ENCODE data around the gene CFAP43. TPM values are rescaled to one million over a fixed set of nuclear protein-coding genes. Genes with fewer than 3 reads are reported as not detected.

The CFAP43 gene
- total and polyA plus RNA-seq, 12 donors = 0.28 to 4.2 (median 1.3) TPM

DNA sequence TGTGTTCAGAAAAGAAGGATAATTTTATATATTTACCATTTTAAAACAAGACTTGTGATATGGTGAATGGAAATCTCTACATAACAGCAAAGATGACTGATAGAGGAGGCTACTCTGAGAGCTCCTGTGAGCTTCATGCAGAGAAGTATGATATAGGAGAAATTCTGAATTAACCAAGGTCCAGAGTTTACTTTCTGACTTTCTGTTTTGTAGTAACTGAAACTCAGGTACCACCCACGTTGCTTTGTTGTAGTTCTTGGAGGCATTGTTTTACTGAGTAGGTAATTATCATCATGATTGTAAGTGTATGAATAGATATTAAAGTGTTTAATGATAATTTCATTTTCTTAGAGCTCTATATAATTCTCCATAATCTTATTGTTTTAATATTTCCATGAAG, 128.2 kb downstream of the CFAP43 start:
- Histone ChIP-seq H3K4me1 (replicated peaks in 1 of 2) (no peaks in the 10 kb centered on the region), H3K36me3 (replicated peaks in 1 of 2) (no peaks in the 10 kb centered on the region), H3K27ac (no peak overlapping the region), H3K27me3 (no peaks in the 10 kb centered on the region), H3K4me3 (no peak overlapping the region), H3K9me3 (replicated peaks in 1 of 3) (no peaks in the 10 kb centered on the region)
- no peak for DNase-seq
- TF ChIP-seq POLR2A (IDR thresholded peaks at IDR 0.05) = no peak
- TF ChIP-seq, protein P1, sequence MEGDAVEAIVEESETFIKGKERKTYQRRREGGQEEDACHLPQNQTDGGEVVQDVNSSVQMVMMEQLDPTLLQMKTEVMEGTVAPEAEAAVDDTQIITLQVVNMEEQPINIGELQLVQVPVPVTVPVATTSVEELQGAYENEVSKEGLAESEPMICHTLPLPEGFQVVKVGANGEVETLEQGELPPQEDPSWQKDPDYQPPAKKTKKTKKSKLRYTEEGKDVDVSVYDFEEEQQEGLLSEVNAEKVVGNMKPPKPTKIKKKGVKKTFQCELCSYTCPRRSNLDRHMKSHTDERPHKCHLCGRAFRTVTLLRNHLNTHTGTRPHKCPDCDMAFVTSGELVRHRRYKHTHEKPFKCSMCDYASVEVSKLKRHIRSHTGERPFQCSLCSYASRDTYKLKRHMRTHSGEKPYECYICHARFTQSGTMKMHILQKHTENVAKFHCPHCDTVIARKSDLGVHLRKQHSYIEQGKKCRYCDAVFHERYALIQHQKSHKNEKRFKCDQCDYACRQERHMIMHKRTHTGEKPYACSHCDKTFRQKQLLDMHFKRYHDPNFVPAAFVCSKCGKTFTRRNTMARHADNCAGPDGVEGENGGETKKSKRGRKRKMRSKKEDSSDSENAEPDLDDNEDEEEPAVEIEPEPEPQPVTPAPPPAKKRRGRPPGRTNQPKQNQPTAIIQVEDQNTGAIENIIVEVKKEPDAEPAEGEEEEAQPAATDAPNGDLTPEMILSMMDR (IDR thresholded peaks at IDR 0.05) = no peak
- intact Hi-C loops (cut with DNase I) = no loop called here
- 52 to 76% (median 70%) methylated on average over 1 of the region's 1 CpG for WGBS, 4 donors

DNA sequence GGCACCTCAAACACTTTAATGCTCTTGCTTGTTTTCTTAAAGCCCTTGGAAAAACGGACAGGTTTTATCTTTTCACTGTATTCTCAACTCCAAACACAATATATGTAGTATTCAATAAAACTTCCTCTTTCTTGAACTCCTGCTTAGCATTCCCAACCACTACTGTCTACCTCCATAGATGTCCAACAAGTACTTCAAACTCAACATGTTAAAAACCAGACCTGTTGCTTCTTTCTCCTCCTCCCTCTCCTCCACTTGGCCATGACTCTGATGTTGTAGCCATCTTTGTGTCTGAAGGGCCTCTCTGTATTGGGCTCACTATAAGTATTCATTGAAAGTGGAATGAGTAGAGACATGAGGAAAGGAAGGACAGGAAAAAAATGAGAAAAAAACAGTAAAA, 130.3 kb downstream of the CFAP43 start:
- intact Hi-C loops (cut with DNase I) = no loop called here
- Histone ChIP-seq H3K4me3 (no peak overlapping the region), H3K36me3 (replicated peaks in 1 of 2) (no peaks in the 10 kb centered on the region), H3K27ac (no peak overlapping the region), H3K9me3 (replicated peaks in 1 of 3) (no peaks in the 10 kb centered on the region), H3K4me1 (replicated peaks in 1 of 2) (no peaks in the 10 kb centered on the region), H3K27me3 (no peaks in the 10 kb centered on the region)
- TF ChIP-seq POLR2A (IDR thresholded peaks at IDR 0.05) = no peak
- TF ChIP-seq, protein P1 (IDR thresholded peaks at IDR 0.05) = no peak
- DNase-seq = no peak
- WGBS, 4 donors = 62 to 69% (median 66%) methylated on average over 1 of the region's 1 CpG

DNA sequence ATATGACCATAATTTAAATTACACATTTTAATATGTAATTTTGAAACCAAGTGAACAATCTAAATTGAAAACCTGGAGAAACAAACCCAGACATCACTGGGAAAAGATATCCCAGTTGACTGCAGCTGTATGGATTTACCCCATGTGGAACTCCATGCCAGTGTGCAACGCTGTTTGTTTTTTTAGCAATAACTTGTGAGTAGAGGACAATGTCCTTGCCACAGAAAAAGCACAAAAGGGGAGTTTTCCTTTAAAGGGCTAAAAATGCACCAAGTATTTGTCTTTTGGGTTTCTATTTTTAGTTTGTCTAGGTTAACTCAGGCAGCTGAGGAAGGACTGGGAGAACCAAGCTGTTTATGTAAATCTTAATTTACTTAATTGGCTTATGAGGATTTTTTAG, 131.4 kb downstream of the CFAP43 start:
- H3K4me3 ChIP-seq = no peak overlapping the region
- TF ChIP-seq, protein P1 (IDR thresholded peaks at IDR 0.05) = no peak
- TF ChIP-seq POLR2A (IDR thresholded peaks at IDR 0.05) = no peak
- H3K36me3 ChIP-seq (replicated peaks in 1 of 2) = no peaks in the 10 kb centered on the region
- intact Hi-C loops (cut with DNase I) = no loop called here
- DNase-seq = no peak
- 0% methylated on average over 1 of the region's 1 CpG; no CpG with 5 or more reads in 1 of the 4 donors for WGBS, 4 donors
- H3K9me3 ChIP-seq (replicated peaks in 1 of 3) = no peaks in the 10 kb centered on the region
- no peaks in the 10 kb centered on the region for H3K27me3 ChIP-seq
- no peak overlapping the region for H3K27ac ChIP-seq
- H3K4me1 ChIP-seq (replicated peaks in 1 of 2) = no peaks in the 10 kb centered on the region

DNA sequence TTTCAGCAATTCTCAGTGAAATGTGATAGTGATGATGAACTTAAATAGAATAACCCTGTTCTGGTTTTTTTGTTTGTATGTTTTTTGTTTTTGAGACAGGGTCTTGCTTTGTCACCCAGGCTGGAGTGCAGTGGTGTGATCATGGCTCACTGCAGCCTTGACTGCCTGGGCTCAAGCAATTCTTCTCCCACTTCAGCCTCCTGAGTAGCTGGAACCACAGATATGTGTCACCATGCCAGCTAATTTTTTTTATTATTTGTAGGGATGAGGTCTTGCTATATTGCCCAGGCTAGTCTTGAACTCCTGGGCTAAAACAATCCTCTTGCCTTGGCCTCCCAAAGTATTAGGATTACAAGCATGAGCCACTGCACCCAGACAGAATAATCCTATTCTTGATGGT, 132.2 kb downstream of the CFAP43 start:
- no peak for DNase-seq
- H3K4me1 ChIP-seq (replicated peaks in 1 of 2) = no peaks in the 10 kb centered on the region
- no peaks in the 10 kb centered on the region for H3K27me3 ChIP-seq
- no peak for TF ChIP-seq POLR2A (IDR thresholded peaks at IDR 0.05)
- TF ChIP-seq, protein P1 (IDR thresholded peaks at IDR 0.05) = no peak
- no peaks in the 10 kb centered on the region for H3K9me3 ChIP-seq (replicated peaks in 1 of 3)
- no peak overlapping the region for H3K4me3 ChIP-seq
- intact Hi-C loops (cut with DNase I) = no loop called here
- H3K27ac ChIP-seq = no peak overlapping the region
- H3K36me3 ChIP-seq (replicated peaks in 1 of 2) = no peaks in the 10 kb centered on the region

All from adrenal gland (tissue), 12 donors.